Upper lobe of left lung (tissue), 6 donors: ENCODE results near the gene ZIC1. TPM values are rescaled to one million over a fixed set of nuclear protein-coding genes. Genes with fewer than 3 reads are reported as not detected.

Experiments
- ATAC-seq, 2 donors: fragments of 200-7000 bp; cut with Tn5 transposase; one replicate each; pipeline ENCODE4 v1.9.1; 2022; ENCODE audit warnings: mild to moderate bottlenecking in 2 of 2, moderate library complexity in 2 of 2; ENCODE audit not compliant: low FRiP score in 2 of 2
- DNase-seq, 2 donors: peaks; one replicate each; pipeline ENCODE4 v3.0.0-alpha.2; 2019 to 2020
- H3K27ac ChIP-seq, 4 donors: fragments of 200-600 bp; sonication (generic); one replicate each; pipeline ENCODE4 v1.5.1; 2016 to 2019
- H3K27me3 ChIP-seq, 4 donors: fragments of 200-600 bp; sonication (generic); one replicate each; pipeline ENCODE4 v1.5.1; 2017 to 2019
- H3K36me3 ChIP-seq, 4 donors: fragments of 200-600 bp; sonication (generic); one replicate each; pipeline ENCODE4 v1.5.1; 2016 to 2019
- H3K4me1 ChIP-seq, 4 donors: fragments of 200-600 bp; sonication (generic); one replicate each; pipeline ENCODE4 v1.5.1; 2018 to 2019
- H3K4me3 ChIP-seq, 4 donors: fragments of 200-600 bp; sonication (generic); one replicate each; pipeline ENCODE4 v1.5.1; 2017 to 2019; ENCODE audit warnings: mild to moderate bottlenecking in 2 of 4, moderate library complexity in 1 of 4
- H3K9me3 ChIP-seq, 4 donors: fragments of 200-600 bp; sonication (generic); one replicate each; pipeline ENCODE4 v1.5.1; 2018 to 2019
- CTCF ChIP-seq, 6 experiments: fragments of 450-650 bp in 4 of 6; fragments of 200-600 bp in 2 of 6; sonication (generic) in 2 of 6; IDR thresholded peaks; one replicate each; pipeline ENCODE4 v1.5.1; 2016 to 2019; ENCODE audit warnings: antibody characterized with exemption in 6 of 6
- EP300 ChIP-seq, 4 donors: sonication (generic); formaldehyde crosslinking; IDR thresholded peaks; one replicate each; pipeline ENCODE4 v1.5.1; 2017; ENCODE audit warnings: antibody characterized with exemption in 4 of 4, control low read depth in 2 of 4
- POLR2A ChIP-seq, 4 donors: fragments of 450-650 bp; IDR thresholded peaks; one replicate each; pipeline ENCODE4 v1.5.1; 2016 to 2017; ENCODE audit warnings: antibody characterized with exemption in 4 of 4, mild to moderate bottlenecking in 2 of 4
- POLR2AphosphoS5 ChIP-seq, 2 donors: sonication (generic); formaldehyde crosslinking; IDR thresholded peaks; one replicate each; pipeline ENCODE4 v1.5.1; 2017; ENCODE audit warnings: antibody characterized with exemption in 2 of 2
- WGBS, 2 donors: methylation state at CpG; one replicate each; pipeline ENCODE4 v1.1.5; 2017 to 2018; 5-methylcytosine and 5-hydroxymethylcytosine counted together
- total RNA-seq, 6 donors: library from RNA; depleted of rRNA in 4 of 6; stranded (reverse); fragments of >200 nt in 4 of 6; gene quantifications; one replicate each; pipeline versions ENCODE4 v1.1.0 to v1.2.1, GENCODE V29; 2016 to 2021
- donor health status: DM: no; HTN: no; CAD: no; lungs with moderate emphysema.
- donor health status: DM: no; HTN: yes; CAD: no; lungs with severe emphysema.

Gene ZIC1
- total RNA-seq, 6 donors from 2014 or later, result not detected

GRCh38 chr3:147412261-147412916 is 3.2 kb downstream of the ZIC1 start:
- ATAC-seq, result no peak
- WGBS, 2 donors, result 14 to 15% methylated on average over 31 to 32 of the region's 32 CpGs
- Histone ChIP-seq H3K9me3 (no peaks in the 10 kb centered on the region), H3K27me3 (peaks cover 0 to 65% (median 39%) of the 10 kb centered on the region in 4 donors), H3K4me3 (no peak overlapping the region), H3K27ac (no peak overlapping the region), H3K4me1 (peaks cover 21 to 42% (median 26%) of the 10 kb centered on the region in 4 donors), H3K36me3 (no peaks in the 10 kb centered on the region)
- no peak for DNase-seq
- no peak for TF ChIP-seq POLR2AphosphoS5 (IDR thresholded peaks at IDR 0.05)
- no peak for TF ChIP-seq CTCF (IDR thresholded peaks at IDR 0.05)
- no peak for TF ChIP-seq POLR2A (IDR thresholded peaks at IDR 0.05)
- TF ChIP-seq EP300 (IDR thresholded peaks at IDR 0.05), result no peak

GRCh38 chr3:147412917-147413685 is 3.9 kb downstream of the ZIC1 start:
- H3K4me1 ChIP-seq, result peaks cover 21 to 42% (median 26%) of the 10 kb centered on the region in 4 donors
- DNase-seq (peak in 1 of 2 donors; percentile 62), ATAC-seq (no peak)
- 9 to 13% methylated on average over 37 of the region's 37 CpGs for WGBS, 2 donors
- H3K9me3 ChIP-seq, result no peaks in the 10 kb centered on the region
- no peaks in the 10 kb centered on the region for H3K36me3 ChIP-seq
- no peak overlapping the region for H3K27ac ChIP-seq
- no peak for TF ChIP-seq EP300 (IDR thresholded peaks at IDR 0.05)
- TF ChIP-seq POLR2A (IDR thresholded peaks at IDR 0.05), result no peak
- no peak for TF ChIP-seq POLR2AphosphoS5 (IDR thresholded peaks at IDR 0.05)
- H3K4me3 ChIP-seq, result peak overlapping the region in 2 of 4 donors; percentile 18 to 28
- peaks cover 0 to 61% (median 36%) of the 10 kb centered on the region in 4 donors for H3K27me3 ChIP-seq

GRCh38 chr3:147413686-147414389 is 4.7 kb downstream of the ZIC1 start:
- no peak overlapping the region for H3K27ac ChIP-seq
- H3K27me3 ChIP-seq, result peaks cover 0 to 63% (median 35%) of the 10 kb centered on the region in 4 donors
- H3K36me3 ChIP-seq, result no peaks in the 10 kb centered on the region
- H3K9me3 ChIP-seq, result no peaks in the 10 kb centered on the region
- DNase-seq (no peak), ATAC-seq (no peak)
- H3K4me3 ChIP-seq, result peak overlapping the region in 2 of 4 donors; percentile 18 to 28
- TF ChIP-seq CTCF (IDR thresholded peaks at IDR 0.05) (no peak), POLR2AphosphoS5 (IDR thresholded peaks at IDR 0.05) (no peak), POLR2A (IDR thresholded peaks at IDR 0.05) (no peak), EP300 (IDR thresholded peaks at IDR 0.05) (no peak)
- WGBS, 2 donors, result 10 to 12% methylated on average over 24 of the region's 24 CpGs
- peaks cover 21 to 44% (median 27%) of the 10 kb centered on the region in 4 donors for H3K4me1 ChIP-seq

- Histone ChIP-seq H3K27me3 (peaks cover 0 to 63% (median 36%) of the 10 kb centered on the region in 4 donors), H3K36me3 (no peaks in the 10 kb centered on the region), H3K9me3 (peaks cover 0 to 3% (median 0%) of the 10 kb centered on the region in 4 donors), H3K4me1 (peaks cover 27 to 46% (median 31%) of the 10 kb centered on the region in 4 donors), H3K4me3 (no peak overlapping the region), H3K27ac (no peak overlapping the region)
- WGBS, 2 donors, result 16 to 20% methylated on average over 18 of the region's 18 CpGs
- TF ChIP-seq CTCF (IDR thresholded peaks at IDR 0.05) (no peak), POLR2A (IDR thresholded peaks at IDR 0.05) (no peak), POLR2AphosphoS5 (IDR thresholded peaks at IDR 0.05) (no peak), EP300 (IDR thresholded peaks at IDR 0.05) (no peak)
- ATAC-seq (no peak), DNase-seq (no peak)
Measured at GRCh38 chr3:147414390-147415138, 5.4 kb downstream of the ZIC1 start.
